Astrocyte (in vitro differentiated cells and primary cell): ENCODE data around the gene ADGRA1. TPM values are rescaled to one million over a fixed set of nuclear protein-coding genes. Genes with fewer than 3 reads are reported as not detected.

ENCODE experiments used
- DNase-seq: peaks from one replicate; pipeline ENCODE4 v3.0.0-alpha.2; 2010; ENCODE audit warnings: low read depth
- FAIRE-seq: peaks from 2 replicates; lab custom pipeline; 2011; peaks lifted over from hg19 to GRCh38; lab: Jason Lieb, UNC
- H2AFZ ChIP-seq: 2 replicates; pipeline ENCODE4 v1.6.0; 2012; ENCODE audit warnings: low read depth, low read length, inconsistent platforms
- H3K27ac ChIP-seq: 2 replicates; pipeline ENCODE4 v1.5.1; 2011; ENCODE audit warnings: low read depth, low read length, inconsistent platforms
- H3K27me3 ChIP-seq: 2 replicates; pipeline ENCODE4 v1.6.0; 2011; ENCODE audit warnings: low read length, inconsistent platforms; ENCODE audit not compliant: insufficient read depth
- H3K36me3 ChIP-seq: 2 replicates; pipeline ENCODE4 v1.5.1; 2011; ENCODE audit warnings: low read length, inconsistent platforms; ENCODE audit not compliant: insufficient read depth
- H3K4me1 ChIP-seq: 2 replicates; pipeline ENCODE4 v1.5.1; 2011; ENCODE audit warnings: low read length, inconsistent platforms; ENCODE audit not compliant: insufficient read depth
- H3K4me2 ChIP-seq: 2 replicates; pipeline ENCODE4 v1.6.0; 2012; ENCODE audit warnings: low read length, inconsistent platforms
- H3K4me3 ChIP-seq: 2 replicates; pipeline ENCODE4 v1.5.1; 2011; ENCODE audit warnings: low read depth, mild to moderate bottlenecking, low read length, inconsistent platforms; ENCODE audit not compliant: insufficient read depth
- H3K79me2 ChIP-seq: 2 replicates; pipeline ENCODE4 v1.6.0; 2012; ENCODE audit warnings: mild to moderate bottlenecking, low read length, inconsistent platforms; ENCODE audit not compliant: insufficient read depth
- H3K9ac ChIP-seq: 2 replicates; pipeline ENCODE4 v1.6.0; 2012; ENCODE audit warnings: mild to moderate bottlenecking, low read length, inconsistent platforms
- H3K9me3 ChIP-seq: 2 replicates; pipeline ENCODE4 v1.5.1; 2012; ENCODE audit warnings: low read depth, mild to moderate bottlenecking, low read length, inconsistent platforms; ENCODE audit not compliant: insufficient read depth
- H4K20me1 ChIP-seq: 2 replicates; pipeline ENCODE4 v1.6.0; 2012; ENCODE audit warnings: low read length, inconsistent platforms; ENCODE audit not compliant: insufficient read depth
- H3K27ac Mint-ChIP-seq: one replicate; pipeline ENCODE4 v1.8.0; 2021; ENCODE audit warnings: mild to moderate bottlenecking, mixed read lengths; ENCODE audit not compliant: unreplicated experiment
- H3K27me3 Mint-ChIP-seq: one replicate; pipeline ENCODE4 v1.8.0; 2021; ENCODE audit warnings: low read depth, mixed read lengths; ENCODE audit not compliant: unreplicated experiment
- H3K36me3 Mint-ChIP-seq: one replicate; pipeline ENCODE4 v1.8.0; 2021; ENCODE audit warnings: low read depth, mixed read lengths; ENCODE audit not compliant: unreplicated experiment
- H3K4me1 Mint-ChIP-seq: one replicate; pipeline ENCODE4 v1.8.0; 2021; ENCODE audit warnings: low read depth, mixed read lengths; ENCODE audit not compliant: unreplicated experiment
- H3K4me3 Mint-ChIP-seq: one replicate; pipeline ENCODE4 v1.8.0; 2021; ENCODE audit warnings: mild to moderate bottlenecking, moderate library complexity, mixed read lengths; ENCODE audit not compliant: unreplicated experiment
- H3K9me3 Mint-ChIP-seq: one replicate; pipeline ENCODE4 v1.8.0; 2021; ENCODE audit warnings: mild to moderate bottlenecking, mixed read lengths; ENCODE audit not compliant: unreplicated experiment
- CTCF ChIP-seq: IDR thresholded peaks from 2 replicates; pipeline ENCODE4 v1.5.1; 2011; ENCODE audit warnings: low read depth, mild to moderate bottlenecking, inconsistent platforms, low read length, moderate library complexity; ENCODE audit not compliant: insufficient read depth
- EZH2 ChIP-seq: IDR thresholded peaks from 2 replicates; pipeline ENCODE4 v1.6.1; 2012; ENCODE audit warnings: mild to moderate bottlenecking, low read length, inconsistent platforms; ENCODE audit not compliant: insufficient read depth
- total RNA-seq: library from RNA; stranded (reverse); gene quantifications from 2 replicates; pipeline ENCODE4 v1.2.1, GENCODE V29; 2021

ADGRA1 gene
- total RNA-seq, 1 donor from 2014 or later: not detected

- Histone ChIP-seq H3K9me3 (no peaks in the 10 kb centered on the region), H3K27ac (no peak overlapping the region), H3K9ac (no peak overlapping the region), H4K20me1 (no peaks in the 10 kb centered on the region), H2AFZ (no peak overlapping the region), H3K4me3 (no peak overlapping the region), H3K4me2 (no peak overlapping the region), H3K79me2 (no peaks in the 10 kb centered on the region), H3K36me3 (no peaks in the 10 kb centered on the region), H3K4me1 (no peaks in the 10 kb centered on the region), H3K27me3 (no peaks in the 10 kb centered on the region)
- no peak for DNase-seq
- TF ChIP-seq EZH2 (no peak), CTCF (no peak)
- Mint-ChIP-seq H3K4me3 (no peak overlapping the region), H3K36me3 (peaks cover 8% of the 10 kb centered on the region), H3K27me3 (peaks cover 17% of the 10 kb centered on the region), H3K4me1 (no peaks in the 10 kb centered on the region), H3K27ac (no peak overlapping the region), H3K9me3 (peaks cover under 1% of the 10 kb centered on the region)
- no peak for FAIRE-seq
Measured at GRCh38 chr10:133167693-133168616, 80.2 kb downstream of the ADGRA1 start.

GRCh38 chr10:133168617-133169031, 80.9 kb downstream of the ADGRA1 start:
- H3K36me3 ChIP-seq: no peaks in the 10 kb centered on the region
- H3K27me3 ChIP-seq: no peaks in the 10 kb centered on the region
- peaks cover 17% of the 10 kb centered on the region for H3K27me3 Mint-ChIP-seq
- no peaks in the 10 kb centered on the region for H3K4me1 Mint-ChIP-seq
- no peak overlapping the region for H3K27ac Mint-ChIP-seq
- H2AFZ ChIP-seq: no peak overlapping the region
- H3K79me2 ChIP-seq: no peaks in the 10 kb centered on the region
- H3K36me3 Mint-ChIP-seq: peaks cover 12% of the 10 kb centered on the region
- H3K27ac ChIP-seq: no peak overlapping the region
- H3K4me1 ChIP-seq: no peaks in the 10 kb centered on the region
- H3K9ac ChIP-seq: no peak overlapping the region
- peaks cover 5% of the 10 kb centered on the region for H3K9me3 Mint-ChIP-seq
- no peak overlapping the region for H3K4me2 ChIP-seq
- no peak for TF ChIP-seq CTCF
- no peak for TF ChIP-seq EZH2
- H3K4me3 ChIP-seq: no peak overlapping the region
- H3K4me3 Mint-ChIP-seq: no peak overlapping the region
- DNase-seq: no peak
- no peak for FAIRE-seq
- no peaks in the 10 kb centered on the region for H3K9me3 ChIP-seq
- H4K20me1 ChIP-seq: no peaks in the 10 kb centered on the region
